HG03159 (cell line): ENCODE data around the gene SNX14.
"Not testable (repeated sequence)": the region's sequence is repeated elsewhere in the genome, so short reads cannot be mapped to it uniquely, and the experiment has no call there.

Experiments used
- ATAC-seq: cut with Tn5 transposase; IDR thresholded peaks from one replicate; pipeline ENCODE4 v1.9.1; 2021; ENCODE audit warnings: mild to moderate bottlenecking, moderate library complexity; ENCODE audit not compliant: unreplicated experiment

The SNX14 gene

DNA sequence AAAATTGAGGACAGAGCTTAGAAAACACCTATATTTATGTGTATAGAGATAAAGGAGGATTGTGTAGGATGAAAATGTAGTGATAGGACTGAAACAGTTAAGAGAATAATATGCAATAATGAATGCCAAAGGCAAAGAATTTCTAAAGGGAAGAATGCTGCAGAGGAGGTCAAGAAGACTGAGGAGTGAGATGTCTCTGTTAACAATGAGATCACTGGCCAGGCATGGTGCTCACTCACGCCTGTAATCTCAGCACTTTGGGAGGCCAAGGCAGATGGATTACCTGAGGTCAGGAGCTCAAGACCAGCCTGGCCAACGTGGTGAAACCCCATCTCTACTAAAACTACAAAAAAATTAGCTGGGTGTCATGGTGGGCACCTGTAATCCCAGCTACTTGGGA lies 69.4 kb downstream of the SNX14 start:
- ATAC-seq: not testable (repeated sequence)

DNA sequence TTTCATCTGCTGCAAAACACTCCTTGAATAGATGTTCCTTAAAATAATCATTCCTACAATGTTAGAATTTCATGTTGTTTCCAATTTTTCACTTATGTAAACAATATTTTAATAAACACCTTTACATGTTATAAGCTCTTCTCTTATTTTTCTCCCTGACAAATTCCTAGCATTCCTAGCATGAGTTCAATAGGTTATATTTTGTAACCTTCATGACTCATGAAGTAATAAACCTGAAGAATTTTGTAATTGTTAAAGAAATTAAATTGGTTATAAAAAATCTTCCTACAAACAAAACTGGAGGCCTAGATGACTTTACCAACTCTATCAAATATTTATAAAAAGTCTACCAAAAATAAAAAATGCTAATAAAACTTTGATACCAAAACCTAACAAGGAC lies 77.5 kb downstream of the SNX14 start:
- ATAC-seq: no peak

DNA sequence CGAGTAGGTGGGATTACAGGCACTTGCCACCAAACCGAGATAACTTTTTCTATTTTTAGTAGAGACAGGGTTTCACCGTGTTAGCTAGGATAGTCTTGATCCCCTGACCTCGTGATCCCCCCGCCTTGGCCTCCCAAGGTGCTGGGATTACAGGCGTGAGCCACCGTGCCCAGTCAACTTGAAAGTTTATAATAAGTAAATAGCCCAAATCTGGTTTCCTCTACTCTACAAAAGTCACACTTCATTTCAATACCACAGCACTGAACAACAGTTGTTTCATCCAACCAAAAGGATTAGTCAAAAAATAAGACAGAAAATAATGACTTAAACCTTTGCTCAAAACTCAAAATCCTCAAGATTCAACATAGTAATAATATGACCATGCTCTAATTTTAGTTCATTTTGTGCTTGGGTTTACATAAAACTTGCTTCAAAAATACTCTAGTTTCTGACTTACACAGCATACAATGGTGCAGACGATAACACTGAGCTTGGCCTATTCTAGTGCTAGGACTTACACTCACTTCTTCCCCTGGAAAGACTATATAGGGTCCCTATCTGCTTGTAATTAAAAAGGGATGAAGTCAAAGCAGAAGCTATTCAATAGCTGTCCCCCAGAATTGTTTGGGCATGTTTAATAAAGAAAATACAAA lies 87.1 kb downstream of the SNX14 start:
- no peak for ATAC-seq

GRCh38 chr6:85498596-85499258 lies 94.9 kb downstream of the SNX14 start:
- ATAC-seq: no peak

DNA sequence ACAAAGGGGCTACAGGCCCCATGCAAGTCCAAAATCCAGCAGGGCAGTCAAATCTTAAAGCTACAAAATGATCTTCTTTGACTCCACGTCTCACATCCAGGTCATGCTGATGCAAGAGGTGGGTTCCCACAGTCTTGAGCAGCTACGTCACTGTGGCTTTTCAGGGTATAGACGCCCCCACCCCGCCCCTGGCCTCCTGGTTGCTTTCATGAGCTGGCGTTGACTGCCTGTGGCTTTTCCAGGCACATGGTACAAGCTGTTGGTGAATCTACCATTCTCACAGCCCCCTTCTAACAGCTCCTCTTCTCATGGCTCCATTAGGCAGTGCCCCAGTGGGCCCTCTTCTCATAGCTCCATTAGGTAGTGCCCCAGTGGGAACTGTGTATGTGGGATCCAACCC lies 96.8 kb downstream of the SNX14 start:
- ATAC-seq: no peak

DNA sequence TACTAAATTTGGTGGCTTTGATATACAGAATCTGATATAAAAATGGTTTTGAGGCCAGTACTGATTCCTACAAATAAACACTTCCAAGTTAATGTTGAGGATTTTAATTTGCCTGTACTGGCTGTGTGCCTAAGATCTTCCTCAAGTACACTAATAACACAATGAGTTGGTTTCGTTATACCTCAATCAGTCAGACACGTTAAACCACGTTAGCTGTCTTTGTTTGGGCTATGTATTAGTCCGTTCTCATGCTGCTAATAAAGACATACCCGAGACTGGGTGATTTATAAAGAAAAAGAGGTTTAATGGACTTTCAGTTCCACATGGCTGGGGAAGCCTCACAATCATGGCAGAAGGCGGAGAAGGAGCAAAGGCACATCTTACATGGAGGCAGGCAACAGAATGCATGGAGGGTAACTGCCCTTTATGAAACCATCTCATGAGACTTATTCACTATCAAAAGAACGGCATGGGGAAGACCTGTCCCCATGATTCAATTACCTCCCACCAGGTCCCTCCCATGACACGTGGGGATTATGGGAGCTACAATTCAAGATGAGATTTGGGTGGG lies 97.6 kb downstream of the SNX14 start:
- ATAC-seq: no peak

DNA sequence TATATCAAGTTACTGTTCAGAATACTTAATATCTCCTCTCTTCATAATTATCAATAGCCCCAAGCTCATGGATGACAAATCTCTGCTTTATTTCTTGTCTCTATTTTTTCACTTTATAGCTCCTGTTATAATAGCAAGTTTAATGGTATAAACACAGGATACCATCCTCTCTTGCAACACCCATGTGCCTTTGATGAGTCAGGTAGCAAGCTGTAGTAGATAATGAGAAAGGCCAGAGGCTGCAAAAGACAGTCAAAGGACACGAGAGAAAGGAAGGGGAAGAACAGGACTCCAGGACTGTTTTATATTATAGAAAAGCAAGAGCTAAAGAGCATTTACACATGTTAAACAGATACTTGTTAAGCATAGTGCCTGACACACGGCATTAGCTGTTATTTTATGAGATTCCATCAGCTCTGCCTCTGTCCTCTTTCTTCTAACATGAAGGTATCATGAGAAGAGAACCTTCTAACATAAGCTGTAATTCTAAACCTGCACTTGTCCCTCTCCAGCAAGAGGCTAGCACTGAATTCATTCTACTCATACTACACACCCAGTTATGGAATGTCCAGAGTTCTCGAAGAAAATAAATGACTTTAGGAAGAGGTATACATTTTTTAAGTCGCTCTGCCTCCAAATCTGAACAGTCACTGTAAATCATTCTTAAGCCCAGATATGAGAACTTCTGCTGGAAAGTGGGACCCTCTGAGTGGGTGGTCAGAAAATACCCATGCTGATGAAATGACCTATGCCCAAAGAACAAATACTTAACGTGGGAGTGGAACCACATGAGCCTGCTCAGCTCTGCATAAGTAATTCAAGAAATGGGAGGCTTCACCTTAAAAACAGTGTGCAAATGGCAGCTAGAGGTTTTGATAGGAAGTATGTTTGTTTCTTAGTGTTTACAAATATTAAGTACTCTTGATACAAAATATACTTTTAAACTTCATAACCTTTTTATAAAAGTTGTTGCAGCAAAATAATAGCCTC lies 98.8 kb downstream of the SNX14 start:
- ATAC-seq: no peak

- ATAC-seq: no peak
Measured at GRCh38 chr6:85493389-85493788, 100.3 kb downstream of the SNX14 start.

DNA sequence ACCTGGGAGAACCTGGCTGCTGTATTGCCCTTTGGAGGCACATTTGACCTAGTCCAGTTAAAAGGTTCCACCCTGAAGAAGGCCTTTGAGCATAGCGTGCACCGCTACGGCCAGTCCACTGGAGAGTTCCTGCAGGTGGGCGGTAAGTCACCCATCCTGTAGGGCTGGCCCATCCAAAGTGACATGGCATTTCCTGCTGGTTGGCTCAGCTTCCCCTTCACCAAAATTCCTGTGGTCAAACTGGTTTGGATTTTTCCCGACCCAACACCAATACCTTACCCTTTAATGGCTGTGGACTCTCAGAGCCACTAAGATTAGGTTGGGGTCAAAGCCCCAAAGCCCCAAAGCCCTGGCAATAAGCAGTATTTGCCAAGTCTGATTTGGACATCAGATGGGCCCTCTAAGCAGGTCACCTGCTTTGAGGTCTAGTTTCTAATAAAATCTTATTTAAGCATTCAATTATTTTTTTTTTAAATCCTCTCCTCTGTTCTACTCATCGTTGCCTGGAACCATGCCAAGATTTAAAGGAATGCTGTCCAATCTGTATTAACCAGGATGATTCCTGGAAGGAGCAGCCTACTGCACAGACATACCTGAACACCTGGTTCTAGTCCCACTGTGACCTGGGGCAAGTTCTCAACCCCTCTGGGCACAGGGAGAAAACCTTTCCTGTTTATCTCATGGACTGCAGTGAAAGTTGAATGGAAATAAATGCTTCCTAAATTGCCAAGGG lies 103.0 kb downstream of the SNX14 start:
- ATAC-seq: no peak

DNA sequence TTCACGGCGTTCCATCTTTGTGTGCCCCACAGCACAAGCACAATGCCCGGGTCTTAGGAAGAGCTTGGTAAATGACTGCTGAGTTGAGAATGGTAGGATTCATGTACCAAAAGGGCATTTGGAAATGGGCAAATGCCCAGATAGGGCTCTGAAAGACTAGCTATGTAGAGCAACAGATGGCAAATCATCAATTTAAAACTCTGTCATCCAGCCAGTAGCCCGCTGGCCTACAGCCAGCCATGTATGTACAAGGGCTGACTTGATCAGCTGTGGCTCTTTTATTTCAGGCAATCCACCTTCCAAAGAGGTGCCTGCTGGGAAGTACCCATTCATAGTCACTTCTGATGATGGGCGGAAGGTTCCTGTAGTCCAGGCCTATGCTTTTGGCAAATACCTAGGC lies 108.7 kb downstream of the SNX14 start:
- ATAC-seq: no peak

DNA sequence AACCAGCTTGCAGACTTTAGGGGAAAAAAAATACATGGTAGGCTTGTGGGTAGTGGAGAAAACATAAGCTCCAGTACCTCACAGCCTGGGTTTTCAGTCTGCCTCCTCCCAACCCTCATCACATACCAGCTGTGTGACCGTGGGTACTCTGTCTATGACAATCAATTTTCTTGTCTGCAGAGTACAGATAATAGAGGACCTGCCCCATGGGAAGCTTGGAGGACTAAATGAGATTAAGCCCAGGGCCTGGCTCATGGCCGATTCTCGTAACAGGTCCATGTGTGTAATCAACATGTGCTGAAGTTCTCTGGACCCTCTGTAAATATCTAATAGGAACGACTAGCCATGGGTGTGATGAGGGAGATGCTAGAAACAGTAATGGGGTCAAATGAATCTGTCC lies 109.8 kb downstream of the SNX14 start:
- no peak for ATAC-seq

DNA sequence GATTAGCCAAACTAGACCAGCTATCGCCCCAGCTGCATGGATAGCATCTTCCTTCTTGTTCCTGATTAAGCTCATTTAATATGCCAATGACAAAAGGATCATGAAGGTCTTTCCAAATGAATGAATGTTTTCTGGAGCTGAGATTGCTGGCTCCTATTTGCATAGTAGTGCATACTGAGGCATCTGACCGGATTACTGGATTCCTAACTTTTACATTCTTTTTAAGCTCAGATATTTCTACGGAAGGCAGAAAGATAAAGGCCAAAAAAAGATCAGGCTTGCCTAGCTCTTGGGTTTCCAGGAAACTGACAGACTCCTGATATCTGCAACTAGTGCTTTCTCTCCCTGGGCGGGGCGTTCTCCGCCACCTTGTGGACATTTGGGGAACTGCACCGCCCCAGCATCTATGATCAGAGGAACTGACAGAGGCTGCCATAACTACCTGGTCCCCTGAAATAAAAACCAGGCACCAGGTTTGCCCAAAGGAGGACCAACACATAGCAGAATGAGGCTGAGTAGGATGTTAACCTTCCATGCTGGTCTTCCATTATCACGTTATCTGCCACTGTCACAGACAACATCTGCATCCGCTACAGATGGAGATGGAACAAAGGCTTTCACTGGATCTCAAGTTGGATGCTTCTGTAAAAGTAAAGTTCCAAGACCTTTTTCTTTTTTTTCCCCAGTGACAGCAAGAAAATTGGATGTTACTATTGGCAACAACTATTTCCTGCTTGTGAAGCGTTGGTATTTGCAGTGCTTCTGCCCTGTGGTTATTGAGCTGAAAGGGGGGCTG lies 110.6 kb downstream of the SNX14 start:
- ATAC-seq: peak; percentile 93

- no peak for ATAC-seq
Measured at GRCh38 chr6:85482206-85482904, 111.3 kb downstream of the SNX14 start.

GRCh38 chr6:85479208-85479607 lies 114.5 kb downstream of the SNX14 start:
- ATAC-seq: no peak

DNA sequence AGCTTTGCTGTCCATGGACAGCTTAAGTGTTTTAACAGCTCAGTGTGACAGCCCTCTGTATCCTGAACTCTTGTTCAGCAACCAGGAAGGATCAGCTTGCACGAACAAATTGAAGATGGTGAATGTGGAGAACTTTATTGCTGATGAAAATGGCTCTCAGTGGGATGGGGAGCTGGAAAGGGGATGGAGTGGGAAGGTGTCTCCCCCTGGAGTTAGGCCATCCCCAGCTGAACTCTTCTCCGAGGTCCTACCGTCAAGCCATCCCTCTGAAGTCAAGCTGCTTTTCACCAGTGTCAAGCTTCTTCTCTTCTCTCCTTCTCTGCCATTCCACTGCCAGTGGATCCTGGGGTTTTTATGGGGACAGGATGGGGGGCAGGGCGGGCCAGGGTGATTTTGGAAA lies 117.1 kb downstream of the SNX14 start:
- no peak for ATAC-seq

- no peak for ATAC-seq
Measured at GRCh38 chr6:85473748-85474147, 119.9 kb downstream of the SNX14 start.

GRCh38 chr6:85472744-85473143 lies 120.9 kb downstream of the SNX14 start:
- ATAC-seq: no peak

- ATAC-seq: no peak
Measured at GRCh38 chr6:85470023-85470410, 123.6 kb downstream of the SNX14 start.

DNA sequence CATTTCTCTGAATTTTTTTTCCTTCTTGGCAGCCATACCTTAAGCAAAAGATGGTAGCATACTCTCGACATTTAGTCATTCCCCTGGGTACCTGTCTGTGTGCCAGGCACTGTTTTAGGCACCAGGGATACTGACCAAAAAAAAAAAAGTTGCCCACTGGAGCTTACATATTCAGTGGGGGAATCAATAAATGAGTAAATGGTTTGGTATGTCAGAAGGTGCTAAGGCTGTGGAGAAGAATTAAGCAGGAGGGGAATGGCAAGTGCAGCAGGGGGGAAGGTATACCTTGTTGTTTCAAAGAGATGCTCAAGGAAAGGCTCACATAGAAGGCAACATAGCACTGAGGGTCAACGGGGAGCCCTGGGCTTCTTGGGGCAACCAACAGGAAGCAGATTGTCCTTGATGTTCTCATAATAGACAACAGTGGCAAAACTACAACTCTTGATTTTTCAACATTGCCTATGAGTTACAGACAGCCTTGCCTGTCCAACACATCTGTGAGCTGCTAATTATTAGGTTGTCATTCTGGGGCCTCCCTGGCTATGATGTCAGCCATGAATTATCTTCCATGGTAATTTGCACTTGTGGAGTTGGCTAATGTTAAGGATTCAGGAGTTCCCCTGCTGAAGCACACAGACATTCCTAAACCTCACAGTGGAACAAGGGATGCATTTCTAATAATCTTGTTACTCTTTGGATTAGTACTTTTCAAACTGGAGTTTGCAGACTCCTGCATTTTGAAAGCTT lies 124.2 kb downstream of the SNX14 start:
- no peak for ATAC-seq
